ENCODE measurements around the gene LPIN2. TPM values are rescaled to one million over a fixed set of nuclear protein-coding genes. Genes with fewer than 3 reads are reported as not detected.

Gene LPIN2
- total and polyA plus RNA-seq, 2 of the 4 experiments (the other 2 are of a cell fraction), result 16.2 to 21.9 TPM

GRCh38 chr18:2983296-2983695 is 29.6 kb downstream of the LPIN2 start:
- Histone ChIP-seq H3K9me1 (ENCODE audit: insufficient read depth, low read length) (peaks cover 32% of the 10 kb centered on the region), H2AFZ (replicated peaks; ENCODE audit: low read length, poor library complexity) (no peak overlapping the region), H3K14ac (replicated peaks; ENCODE audit: low read depth, low read length) (peak overlapping the region; percentile 91), H3K4ac (ENCODE audit: low read depth, low read length) (peak overlapping the region; percentile 91), H4K5ac (ENCODE audit: low read depth, low read length) (peak overlapping the region; percentile 76), H4K20me1 (ENCODE audit: insufficient read depth, low read length) (peaks cover 18% of the 10 kb centered on the region), H3K27me3 (ENCODE audit: control insufficient read depth, insufficient read depth, low read length) (no peaks in the 10 kb centered on the region), H4K8ac (ENCODE audit: low read depth in 2 of 2, low read length in 2 of 2) (peak overlapping the region in 1 of 2 experiments; percentile 73; a peak in 2 of 4 replicates), H2BK5ac (ENCODE audit: low read depth, low read length, poor library complexity, severe bottlenecking) (peak overlapping the region; percentile 85), H2BK20ac (ENCODE audit: low read depth, low read length) (peak overlapping the region; percentile 89; the same call in 1 of the 2 replicates), H3K27ac (ENCODE audit: insufficient read depth, low read length) (peak overlapping the region; percentile 72; the same call in 1 of the 2 replicates), H3K4me3 (ENCODE audit: insufficient read depth, low read depth, low read length) (no peak overlapping the region), H2BK120ac (ENCODE audit: low read depth, low read length) (peak overlapping the region; percentile 79), H3K9ac (ENCODE audit: low read depth, low read length) (no peak overlapping the region), H3K36me3 (ENCODE audit: control insufficient read depth, insufficient read depth, low read length) (no peaks in the 10 kb centered on the region), H3K4me1 (ENCODE audit: control insufficient read depth, insufficient read depth, low read length) (peaks cover 44% of the 10 kb centered on the region), H3K18ac (ENCODE audit: low read depth, low read length) (peak overlapping the region; percentile 95), H3K79me1 (ENCODE audit: low read depth in 1 of 2, low read length in 2 of 2) (peaks cover 34 to 77% of the 10 kb centered on the region in 2 experiments), H3K9me3 (ENCODE audit: control insufficient read depth, insufficient read depth, low read length) (no peaks in the 10 kb centered on the region), H2AK9ac (replicated peaks; ENCODE audit: low read depth, low read length, poor library complexity) (no peak overlapping the region), H3K23ac (ENCODE audit: low read depth, low read length) (peak overlapping the region; percentile 92; the same call in 1 of the 2 replicates), H4K91ac (ENCODE audit: insufficient read depth, low read depth, low read length) (peak overlapping the region; percentile 83), H3K4me2 (ENCODE audit: low read depth, low read length) (peak overlapping the region; percentile 81; the same call in 1 of the 2 replicates), H3K56ac (ENCODE audit: extremely low read depth, insufficient read depth, low read length) (no peak overlapping the region), H2BK15ac (ENCODE audit: low read depth, low read length) (no peak overlapping the region; the same call in 2 of the 3 replicates), H2AK5ac (ENCODE audit: low read depth, low read length) (peak overlapping the region; percentile 91)
- CTCF ChIA-PET, result interaction anchor here (0.6 to 1.2 kb wide), 2 partner anchors 11 to 57 kb away, joined by 3 to 4 read pairs; no protein-coding TSS in a partner anchor
- DNase-seq (no peak), ATAC-seq (ENCODE audit: low read depth) (no peak)
- no TSS peak for BruUV-seq (replicated peaks)
- dilution Hi-C loops (cut with HindIII; ENCODE audit: low sequenced_read_pairs, unreplicated experiment) (no loop called here), intact Hi-C loops (cut with micrococcal nuclease) (no loop called here), in situ Hi-C loops (cut with MboI; ENCODE audit: low sequenced_read_pairs) (loop anchor here (25.0 kb wide), 1 partner anchor 629 kb away; no protein-coding TSS in a partner anchor)
- no CpG with 5 or more reads among the region's 2 CpGs for WGBS, 2 experiments (ENCODE audit: extremely low coverage in 2 of 2, insufficient read length in 1 of 2)
- POLR2A ChIA-PET (ENCODE audit: unreplicated experiment), result no interaction called here
- TF ChIP-seq NFE2L2 (IDR thresholded peaks at IDR 0.05; ENCODE audit: low read depth, low read length), result no peak
- TF ChIP-seq MAZ (IDR thresholded peaks at IDR 0.05; ENCODE audit: borderline replicate concordance, low read depth, low read length), result no peak
- TF ChIP-seq BHLHE40 (IDR thresholded peaks at IDR 0.05; ENCODE audit: low read depth, low read length), result no peak
- TF ChIP-seq RAD21 (IDR thresholded peaks at IDR 0.05; ENCODE audit: low read length), result no peak
- TF ChIP-seq MAFK (IDR thresholded peaks at IDR 0.05; ENCODE audit: low read depth, low read length), result no peak
- TF ChIP-seq POLR2A (IDR thresholded peaks at IDR 0.05; ENCODE audit: low read depth, low read length), result no peak
- TF ChIP-seq, protein P1, sequence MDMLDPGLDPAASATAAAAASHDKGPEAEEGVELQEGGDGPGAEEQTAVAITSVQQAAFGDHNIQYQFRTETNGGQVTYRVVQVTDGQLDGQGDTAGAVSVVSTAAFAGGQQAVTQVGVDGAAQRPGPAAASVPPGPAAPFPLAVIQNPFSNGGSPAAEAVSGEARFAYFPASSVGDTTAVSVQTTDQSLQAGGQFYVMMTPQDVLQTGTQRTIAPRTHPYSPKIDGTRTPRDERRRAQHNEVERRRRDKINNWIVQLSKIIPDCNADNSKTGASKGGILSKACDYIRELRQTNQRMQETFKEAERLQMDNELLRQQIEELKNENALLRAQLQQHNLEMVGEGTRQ (IDR thresholded peaks at IDR 0.05; ENCODE audit: low read depth, low read length), result no peak
- no peak for TF ChIP-seq RFX5 (IDR thresholded peaks at IDR 0.05; ENCODE audit: low read depth, low read length)
- TF ChIP-seq MXI1 (IDR thresholded peaks at IDR 0.05; ENCODE audit: borderline replicate concordance, low read depth, low read length), result no peak
- TF ChIP-seq CEBPB (IDR thresholded peaks at IDR 0.05; ENCODE audit: low read depth, low read length), result no peak
- no peak for TF ChIP-seq SMC3 (IDR thresholded peaks at IDR 0.05; ENCODE audit: low read depth, low read length)
- no peak for TF ChIP-seq CTCF (conservative IDR thresholded peaks at IDR 0.05; ENCODE audit: low read depth, low read length)
- no peak for TF ChIP-seq CHD1 (IDR thresholded peaks at IDR 0.05; ENCODE audit: low read depth, low read length)
- TF ChIP-seq, protein P2, sequence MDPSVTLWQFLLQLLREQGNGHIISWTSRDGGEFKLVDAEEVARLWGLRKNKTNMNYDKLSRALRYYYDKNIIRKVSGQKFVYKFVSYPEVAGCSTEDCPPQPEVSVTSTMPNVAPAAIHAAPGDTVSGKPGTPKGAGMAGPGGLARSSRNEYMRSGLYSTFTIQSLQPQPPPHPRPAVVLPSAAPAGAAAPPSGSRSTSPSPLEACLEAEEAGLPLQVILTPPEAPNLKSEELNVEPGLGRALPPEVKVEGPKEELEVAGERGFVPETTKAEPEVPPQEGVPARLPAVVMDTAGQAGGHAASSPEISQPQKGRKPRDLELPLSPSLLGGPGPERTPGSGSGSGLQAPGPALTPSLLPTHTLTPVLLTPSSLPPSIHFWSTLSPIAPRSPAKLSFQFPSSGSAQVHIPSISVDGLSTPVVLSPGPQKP (IDR thresholded peaks at IDR 0.05; ENCODE audit: borderline replicate concordance, low read depth, low read length), result no peak
- no peak for TF ChIP-seq RCOR1 (IDR thresholded peaks at IDR 0.05; ENCODE audit: insufficient replicate concordance, low read length)
- no peak for TF ChIP-seq FOS (IDR thresholded peaks at IDR 0.05; ENCODE audit: low read depth, low read length)

Data from IMR-90 (cell line).